DND-41 (cell line): ENCODE data around the gene NCAPH2.

Source experiments
- CTCF ChIP-seq: IDR thresholded peaks from 2 replicates; pipeline ENCODE4 v1.5.1; 2012; ENCODE audit warnings: borderline replicate concordance, low read length, moderate library complexity, mild to moderate bottlenecking; ENCODE audit not compliant: poor library complexity, severe bottlenecking; ENCODE audit errors: extremely low read depth
- EZH2 ChIP-seq: IDR thresholded peaks from 3 replicates; pipeline ENCODE4 v1.6.1; 2012; ENCODE audit warnings: borderline replicate concordance, low read depth, mild to moderate bottlenecking, moderate library complexity, low read length, inconsistent platforms; ENCODE audit not compliant: severe bottlenecking

- TF ChIP-seq CTCF = no peak
- no peak for TF ChIP-seq EZH2
Measured at GRCh38 chr22:50513175-50513574, 5.2 kb downstream of the NCAPH2 start.
